Measurements from ENCODE around the gene ASPN. TPM values are rescaled to one million over a fixed set of nuclear protein-coding genes. Genes with fewer than 3 reads are reported as not detected.

The ASPN gene
- total RNA-seq, 1 donor, result 1.1 TPM

GRCh38 chr9:92516521-92516920 is 34.2 kb upstream of the ASPN start:
- Histone ChIP-seq H3K4me3 (ENCODE audit: insufficient read depth, low read length) (no peak overlapping the region), H3K4me1 (ENCODE audit: insufficient read depth, low read length) (peaks cover 20% of the 10 kb centered on the region), H4K20me1 (ENCODE audit: insufficient read depth, low read length) (no peaks in the 10 kb centered on the region), H3K36me3 (ENCODE audit: insufficient read depth, low read length) (no peaks in the 10 kb centered on the region), H3K79me2 (ENCODE audit: insufficient read depth, low read length) (no peaks in the 10 kb centered on the region), H3K27me3 (ENCODE audit: insufficient read depth, low read length) (no peaks in the 10 kb centered on the region), H2AFZ (ENCODE audit: low read length) (no peak overlapping the region), H3K27ac (ENCODE audit: low read depth, low read length) (no peak overlapping the region), H3K9me3 (ENCODE audit: low read depth, low read length) (no peaks in the 10 kb centered on the region), H3K4me2 (ENCODE audit: insufficient read depth, low read length) (no peak overlapping the region)
- no peak for DNase-seq (ENCODE audit: insufficient read length, low spot score, missing footprints)
- no peak for TF ChIP-seq CTCF (IDR thresholded peaks at IDR 0.05; ENCODE audit: extremely low read depth, low read depth, low read length)

- no peak for DNase-seq (ENCODE audit: insufficient read length, low spot score, missing footprints)
- peaks cover 25% of the 10 kb centered on the region for H3K4me1 ChIP-seq (ENCODE audit: insufficient read depth, low read length)
- TF ChIP-seq CTCF (IDR thresholded peaks at IDR 0.05; ENCODE audit: extremely low read depth, low read depth, low read length), result no peak
- H3K79me2 ChIP-seq (ENCODE audit: insufficient read depth, low read length), result no peaks in the 10 kb centered on the region
- no peak overlapping the region for H3K27ac ChIP-seq (ENCODE audit: low read depth, low read length)
- H3K9me3 ChIP-seq (ENCODE audit: low read depth, low read length), result no peaks in the 10 kb centered on the region
- H3K27me3 ChIP-seq (ENCODE audit: insufficient read depth, low read length), result no peaks in the 10 kb centered on the region
- H4K20me1 ChIP-seq (ENCODE audit: insufficient read depth, low read length), result no peaks in the 10 kb centered on the region
- no peak overlapping the region for H3K4me3 ChIP-seq (ENCODE audit: insufficient read depth, low read length)
- no peak overlapping the region for H2AFZ ChIP-seq (ENCODE audit: low read length)
- H3K36me3 ChIP-seq (ENCODE audit: insufficient read depth, low read length), result no peaks in the 10 kb centered on the region
- no peak overlapping the region for H3K4me2 ChIP-seq (ENCODE audit: insufficient read depth, low read length)
Observed at GRCh38 chr9:92514635-92515034, 32.3 kb upstream of the ASPN start.

- TF ChIP-seq CTCF (IDR thresholded peaks at IDR 0.05; ENCODE audit: extremely low read depth, low read depth, low read length), result no peak
- Histone ChIP-seq H3K27ac (ENCODE audit: low read depth, low read length) (no peak overlapping the region), H3K4me1 (ENCODE audit: insufficient read depth, low read length) (peaks cover 24% of the 10 kb centered on the region), H4K20me1 (ENCODE audit: insufficient read depth, low read length) (no peaks in the 10 kb centered on the region), H3K9me3 (ENCODE audit: low read depth, low read length) (no peaks in the 10 kb centered on the region), H3K79me2 (ENCODE audit: insufficient read depth, low read length) (no peaks in the 10 kb centered on the region), H3K27me3 (ENCODE audit: insufficient read depth, low read length) (no peaks in the 10 kb centered on the region), H2AFZ (ENCODE audit: low read length) (no peak overlapping the region), H3K36me3 (ENCODE audit: insufficient read depth, low read length) (no peaks in the 10 kb centered on the region), H3K4me2 (ENCODE audit: insufficient read depth, low read length) (no peak overlapping the region), H3K4me3 (ENCODE audit: insufficient read depth, low read length) (no peak overlapping the region)
- no peak for DNase-seq (ENCODE audit: insufficient read length, low spot score, missing footprints)
Observed at GRCh38 chr9:92513349-92513748, 31.0 kb upstream of the ASPN start.

GRCh38 chr9:92512622-92513021 is 30.3 kb upstream of the ASPN start:
- Histone ChIP-seq H2AFZ (ENCODE audit: low read length) (no peak overlapping the region), H3K27me3 (ENCODE audit: insufficient read depth, low read length) (no peaks in the 10 kb centered on the region), H3K27ac (ENCODE audit: low read depth, low read length) (no peak overlapping the region), H3K36me3 (ENCODE audit: insufficient read depth, low read length) (no peaks in the 10 kb centered on the region), H4K20me1 (ENCODE audit: insufficient read depth, low read length) (no peaks in the 10 kb centered on the region), H3K79me2 (ENCODE audit: insufficient read depth, low read length) (no peaks in the 10 kb centered on the region), H3K4me3 (ENCODE audit: insufficient read depth, low read length) (no peak overlapping the region), H3K4me2 (ENCODE audit: insufficient read depth, low read length) (no peak overlapping the region), H3K9me3 (ENCODE audit: low read depth, low read length) (no peaks in the 10 kb centered on the region), H3K4me1 (ENCODE audit: insufficient read depth, low read length) (peaks cover 18% of the 10 kb centered on the region)
- no peak for DNase-seq (ENCODE audit: insufficient read length, low spot score, missing footprints)
- no peak for TF ChIP-seq CTCF (IDR thresholded peaks at IDR 0.05; ENCODE audit: extremely low read depth, low read depth, low read length)
